ENCODE measurements around the gene VWF.

Gene VWF

DNA sequence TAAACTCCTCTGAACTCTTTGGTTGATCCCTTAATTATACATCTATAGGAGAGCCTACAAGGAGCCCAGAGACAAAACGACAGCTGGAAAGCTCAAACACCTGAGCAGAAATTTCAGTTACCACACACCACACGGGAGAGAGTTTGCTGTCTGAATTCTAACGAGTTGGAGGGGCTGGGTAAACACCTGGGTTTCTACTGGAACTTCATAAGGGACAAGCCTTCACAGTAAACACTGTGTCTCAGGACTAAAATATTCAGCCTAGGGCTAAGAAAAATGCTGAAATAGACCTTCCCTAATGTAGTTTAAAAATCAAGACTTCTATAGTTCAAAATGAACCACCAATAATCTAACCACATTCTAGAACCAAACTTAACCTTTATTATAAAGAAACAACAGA, 169.8 kb downstream of the VWF start:
- no peak for DNase-seq (ENCODE audit: low spot score)
- TF ChIP-seq, protein P1, sequence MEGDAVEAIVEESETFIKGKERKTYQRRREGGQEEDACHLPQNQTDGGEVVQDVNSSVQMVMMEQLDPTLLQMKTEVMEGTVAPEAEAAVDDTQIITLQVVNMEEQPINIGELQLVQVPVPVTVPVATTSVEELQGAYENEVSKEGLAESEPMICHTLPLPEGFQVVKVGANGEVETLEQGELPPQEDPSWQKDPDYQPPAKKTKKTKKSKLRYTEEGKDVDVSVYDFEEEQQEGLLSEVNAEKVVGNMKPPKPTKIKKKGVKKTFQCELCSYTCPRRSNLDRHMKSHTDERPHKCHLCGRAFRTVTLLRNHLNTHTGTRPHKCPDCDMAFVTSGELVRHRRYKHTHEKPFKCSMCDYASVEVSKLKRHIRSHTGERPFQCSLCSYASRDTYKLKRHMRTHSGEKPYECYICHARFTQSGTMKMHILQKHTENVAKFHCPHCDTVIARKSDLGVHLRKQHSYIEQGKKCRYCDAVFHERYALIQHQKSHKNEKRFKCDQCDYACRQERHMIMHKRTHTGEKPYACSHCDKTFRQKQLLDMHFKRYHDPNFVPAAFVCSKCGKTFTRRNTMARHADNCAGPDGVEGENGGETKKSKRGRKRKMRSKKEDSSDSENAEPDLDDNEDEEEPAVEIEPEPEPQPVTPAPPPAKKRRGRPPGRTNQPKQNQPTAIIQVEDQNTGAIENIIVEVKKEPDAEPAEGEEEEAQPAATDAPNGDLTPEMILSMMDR (conservative IDR thresholded peaks at IDR 0.05; ENCODE audit: low read depth) = no peak
- CTCF ChIA-PET = interaction anchor here (1.2 kb wide), 1 partner anchor 33 kb away, joined by 3 read pairs; no protein-coding TSS in a partner anchor
- no peak overlapping the region for H3K27ac ChIP-seq
- POLR2A ChIA-PET (ENCODE audit: low non-redundant PET) = no interaction called here

DNA sequence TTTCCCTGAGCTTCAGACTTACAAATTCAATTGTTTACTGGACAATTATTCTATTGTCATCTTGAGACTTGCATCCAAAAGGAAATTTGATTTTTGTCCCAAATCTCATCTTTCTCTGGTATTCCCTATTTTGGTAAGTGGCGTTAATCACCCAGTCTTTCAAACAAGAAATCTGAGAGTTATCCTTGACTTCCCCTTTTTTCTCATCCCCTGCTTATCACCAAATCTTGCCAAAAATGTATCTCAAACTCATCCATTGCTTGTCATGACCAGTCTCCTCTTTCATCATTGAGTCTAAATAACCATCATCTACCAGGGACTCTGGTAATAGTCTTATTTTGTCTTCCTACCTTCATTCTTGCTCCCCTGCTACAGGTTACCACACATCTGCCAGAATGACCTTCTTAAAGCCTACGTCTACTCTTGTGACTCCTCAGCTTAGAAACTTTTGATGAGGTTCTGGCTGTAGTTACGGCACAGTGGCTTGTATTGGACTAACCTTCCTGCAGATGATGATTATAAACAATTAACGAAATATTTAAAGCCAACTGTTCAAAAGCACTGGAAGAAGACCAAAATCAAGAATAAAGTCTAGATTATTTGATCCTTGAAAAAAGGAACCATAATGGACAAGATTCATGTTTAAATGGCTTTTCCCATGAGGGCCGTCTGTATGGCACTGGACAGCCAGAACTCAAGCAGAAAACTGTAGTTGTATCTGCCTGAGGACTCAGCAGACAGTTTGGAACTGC, 170.5 kb downstream of the VWF start:
- TF ChIP-seq, protein P1 (conservative IDR thresholded peaks at IDR 0.05; ENCODE audit: low read depth) = no peak
- no peak for DNase-seq (ENCODE audit: low spot score)
- CTCF ChIA-PET = interaction anchor here (0.7 to 1.2 kb wide), 2 partner anchors 34 to 204 kb away, joined by 3 to 4 read pairs; no protein-coding TSS in a partner anchor
- POLR2A ChIA-PET (ENCODE audit: low non-redundant PET) = no interaction called here
- H3K27ac ChIP-seq = no peak overlapping the region

DNA sequence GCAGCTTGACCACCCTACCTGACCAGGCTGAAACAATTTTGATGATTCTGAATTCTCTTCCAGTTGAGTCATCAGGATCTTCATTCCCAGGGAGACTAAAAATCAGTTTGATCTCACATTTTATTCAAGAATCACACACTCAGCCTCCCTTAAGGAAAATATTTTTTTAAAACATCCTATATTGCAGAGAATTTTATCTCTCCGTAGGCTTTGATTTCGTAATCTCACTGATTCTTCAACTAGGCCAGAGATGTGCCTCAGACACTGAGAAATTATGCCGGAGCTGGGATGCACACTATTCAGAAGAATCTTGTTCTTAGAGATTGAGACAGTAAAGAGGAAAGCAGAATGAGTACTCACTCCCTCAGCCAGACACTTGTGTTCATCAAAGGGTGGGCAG, 172.4 kb downstream of the VWF start:
- DNase-seq (ENCODE audit: low spot score) = no peak
- CTCF ChIA-PET = interaction anchor here (0.9 kb wide), 1 partner anchor 14 kb away, joined by 3 read pairs; no protein-coding TSS in a partner anchor
- no peak overlapping the region for H3K27ac ChIP-seq
- TF ChIP-seq, protein P1 (conservative IDR thresholded peaks at IDR 0.05; ENCODE audit: low read depth) = no peak
- POLR2A ChIA-PET (ENCODE audit: low non-redundant PET) = no interaction called here

DNA sequence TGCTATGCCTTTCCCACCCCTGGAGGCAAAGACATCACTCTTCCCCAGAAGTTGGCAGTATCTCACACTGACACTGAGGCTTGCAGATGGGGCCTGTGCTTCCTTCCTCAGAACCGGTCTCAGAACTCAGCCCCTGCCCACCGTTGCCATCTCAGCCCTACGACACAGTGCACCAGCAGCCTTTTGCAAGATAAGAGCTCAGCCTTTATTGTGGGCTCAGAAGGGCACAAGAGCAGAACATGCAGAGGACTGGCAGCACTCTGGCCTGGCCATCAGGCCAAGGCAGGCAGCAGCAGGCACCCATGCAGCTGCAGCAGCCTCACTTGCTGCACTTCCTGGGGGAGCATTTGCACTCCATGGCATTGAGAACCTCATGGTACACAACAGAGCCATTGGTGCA, 175.8 kb downstream of the VWF start:
- ChIA-PET POLR2A (ENCODE audit: low non-redundant PET) (no interaction called here), CTCF (no interaction called here)
- no peak for DNase-seq (ENCODE audit: low spot score)
- TF ChIP-seq, protein P1 (conservative IDR thresholded peaks at IDR 0.05; ENCODE audit: low read depth) = no peak
- no peak overlapping the region for H3K27ac ChIP-seq

DNA sequence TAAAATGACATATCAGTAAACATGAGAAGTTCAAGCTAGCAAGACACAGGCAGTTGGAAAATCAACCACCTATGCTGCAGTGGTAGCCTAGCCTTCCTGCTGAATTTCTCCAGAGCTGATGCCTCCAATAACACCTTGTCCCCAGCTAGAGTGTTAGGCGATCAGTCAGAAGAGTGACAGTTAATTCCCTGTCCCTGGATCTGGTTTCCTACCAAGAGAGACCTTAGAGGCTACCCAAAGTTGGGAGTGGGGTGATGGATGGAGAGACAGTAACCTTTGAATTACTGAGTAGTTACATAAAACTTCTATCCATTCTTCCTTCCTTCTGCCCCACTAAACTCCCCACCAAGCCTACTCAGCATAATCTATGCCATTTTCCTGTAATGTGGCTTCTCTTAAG, 177.5 kb downstream of the VWF start:
- POLR2A ChIA-PET (ENCODE audit: low non-redundant PET) = no interaction called here
- no peak for DNase-seq (ENCODE audit: low spot score)
- TF ChIP-seq, protein P1 (conservative IDR thresholded peaks at IDR 0.05; ENCODE audit: low read depth) = no peak
- CTCF ChIA-PET = no interaction called here
- no peak overlapping the region for H3K27ac ChIP-seq

DNA sequence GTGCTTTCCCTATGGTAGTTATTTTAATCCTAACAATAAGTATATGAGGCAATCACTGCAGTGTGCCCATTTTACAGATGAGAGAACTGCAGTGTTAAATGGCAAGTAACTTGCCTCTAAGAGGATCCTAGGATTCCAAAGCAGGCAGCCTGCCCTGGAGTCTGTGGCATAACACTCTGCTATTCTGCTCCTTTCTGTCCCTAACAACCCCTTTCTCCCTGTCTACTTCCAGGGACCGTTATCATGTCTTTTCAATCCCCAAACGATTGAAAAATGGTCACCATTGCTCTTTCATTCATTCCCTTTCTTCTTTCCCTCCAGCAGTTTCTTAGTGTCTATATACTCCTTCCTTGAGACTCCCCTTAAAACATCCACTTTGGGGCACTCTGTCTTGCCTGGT, 178.1 kb downstream of the VWF start:
- DNase-seq (ENCODE audit: low spot score) = no peak
- ChIA-PET CTCF (no interaction called here), POLR2A (ENCODE audit: low non-redundant PET) (no interaction called here)
- H3K27ac ChIP-seq = no peak overlapping the region
- TF ChIP-seq, protein P1 (conservative IDR thresholded peaks at IDR 0.05; ENCODE audit: low read depth) = no peak

Data from RWPE1 (cell line).